ENCODE measurements around the gene TLE1.
A peak's percentile ranks its signal among the peaks of the same experiment; 100 is the strongest.
"Not testable (repeated sequence)": the region's sequence is repeated elsewhere in the genome, so short reads cannot be mapped to it uniquely, and the experiment has no call there.

The TLE1 gene

DNA sequence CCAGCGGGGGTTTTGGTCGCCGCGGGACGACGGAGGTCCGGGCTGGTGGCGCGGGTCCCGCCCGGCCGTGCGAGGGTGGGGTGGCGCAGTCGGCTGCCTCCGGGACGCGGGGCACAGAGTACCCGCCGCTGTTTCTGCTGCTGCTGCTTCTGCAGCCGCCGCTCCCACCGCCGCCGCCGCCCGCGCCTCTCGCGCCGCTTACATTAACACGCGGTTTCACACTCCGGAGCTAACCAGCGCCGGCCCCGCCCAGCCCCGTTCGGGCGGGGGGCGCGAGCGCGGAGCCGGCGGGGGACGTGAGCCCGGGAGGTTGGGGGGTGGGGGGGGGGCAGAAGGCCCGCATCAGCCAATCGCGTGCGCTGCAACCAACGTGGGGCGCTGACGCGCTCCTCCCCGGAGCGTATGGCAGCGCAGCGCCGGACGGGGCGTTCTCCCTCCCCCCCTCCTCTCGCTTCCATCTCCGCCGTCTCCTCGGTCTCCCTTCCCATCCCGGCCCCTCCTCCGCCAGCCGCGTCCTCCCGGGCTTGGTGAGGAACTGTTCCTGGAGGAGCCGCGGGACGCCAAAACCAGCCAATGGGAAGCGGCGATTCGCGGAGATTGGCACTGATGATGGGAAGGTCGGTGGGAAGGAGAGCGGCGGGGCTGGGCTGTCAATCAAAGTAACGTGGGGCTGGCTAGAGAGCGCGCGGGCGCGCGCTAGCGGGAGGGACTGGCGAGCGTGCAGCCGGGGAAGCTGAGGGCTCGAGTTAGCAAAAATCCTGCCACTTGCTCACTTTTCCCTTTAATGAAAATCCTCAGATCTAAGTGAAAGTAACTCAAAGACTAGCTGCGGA lies at the start of gene TLE1:
TSS of gene TLE1 (minus strand) at position 205 of the 833 bp plus-strand sequence. CDS start 1,307 bp downstream, outside the sequence.
- TF ChIP-seq, protein P1, sequence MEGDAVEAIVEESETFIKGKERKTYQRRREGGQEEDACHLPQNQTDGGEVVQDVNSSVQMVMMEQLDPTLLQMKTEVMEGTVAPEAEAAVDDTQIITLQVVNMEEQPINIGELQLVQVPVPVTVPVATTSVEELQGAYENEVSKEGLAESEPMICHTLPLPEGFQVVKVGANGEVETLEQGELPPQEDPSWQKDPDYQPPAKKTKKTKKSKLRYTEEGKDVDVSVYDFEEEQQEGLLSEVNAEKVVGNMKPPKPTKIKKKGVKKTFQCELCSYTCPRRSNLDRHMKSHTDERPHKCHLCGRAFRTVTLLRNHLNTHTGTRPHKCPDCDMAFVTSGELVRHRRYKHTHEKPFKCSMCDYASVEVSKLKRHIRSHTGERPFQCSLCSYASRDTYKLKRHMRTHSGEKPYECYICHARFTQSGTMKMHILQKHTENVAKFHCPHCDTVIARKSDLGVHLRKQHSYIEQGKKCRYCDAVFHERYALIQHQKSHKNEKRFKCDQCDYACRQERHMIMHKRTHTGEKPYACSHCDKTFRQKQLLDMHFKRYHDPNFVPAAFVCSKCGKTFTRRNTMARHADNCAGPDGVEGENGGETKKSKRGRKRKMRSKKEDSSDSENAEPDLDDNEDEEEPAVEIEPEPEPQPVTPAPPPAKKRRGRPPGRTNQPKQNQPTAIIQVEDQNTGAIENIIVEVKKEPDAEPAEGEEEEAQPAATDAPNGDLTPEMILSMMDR (conservative IDR thresholded peaks at IDR 0.05; ENCODE audit: low read depth, low read length), result no peak
- H3K4me3 ChIP-seq (ENCODE audit: low read length), result peak within 1 kb of the TSS; percentile 95
- DNase-seq (ENCODE audit: low read depth), result peak; percentile 98

DNA sequence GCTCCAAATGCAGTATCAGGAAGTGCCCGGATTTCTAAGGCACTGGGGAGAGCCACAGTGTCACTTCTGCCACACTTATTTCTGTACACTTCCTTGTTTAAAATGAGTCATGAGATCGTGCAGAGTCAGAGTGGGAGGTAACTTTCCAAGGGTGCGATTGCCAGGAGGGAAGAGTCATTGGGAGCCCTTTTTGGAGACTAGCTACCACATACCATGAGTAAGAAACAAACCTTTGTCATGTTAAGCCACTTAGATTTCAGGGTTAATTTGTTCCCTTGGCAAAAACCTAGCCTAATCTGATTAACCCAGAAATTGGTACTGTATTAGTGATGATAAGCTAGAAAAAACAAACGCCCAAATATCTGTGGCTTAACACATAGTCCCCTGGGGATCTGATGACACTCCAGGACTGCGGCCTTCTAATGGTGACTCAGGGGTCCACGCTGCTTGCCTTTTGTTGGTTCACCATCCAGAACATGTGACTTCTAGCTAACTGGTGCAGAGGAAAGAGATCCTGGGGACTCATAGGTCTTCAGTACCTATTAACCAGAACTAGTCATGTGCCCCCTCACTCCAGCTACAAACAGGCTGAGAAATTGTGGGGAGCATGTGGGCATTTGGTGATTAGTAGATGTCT lies 48.6 kb upstream of the TLE1 start:
- TF ChIP-seq, protein P1 (conservative IDR thresholded peaks at IDR 0.05; ENCODE audit: low read depth, low read length), result no peak
- DNase-seq (ENCODE audit: low read depth), result peak; percentile 48
- no peak overlapping the region for H3K4me3 ChIP-seq (ENCODE audit: low read length)

DNA sequence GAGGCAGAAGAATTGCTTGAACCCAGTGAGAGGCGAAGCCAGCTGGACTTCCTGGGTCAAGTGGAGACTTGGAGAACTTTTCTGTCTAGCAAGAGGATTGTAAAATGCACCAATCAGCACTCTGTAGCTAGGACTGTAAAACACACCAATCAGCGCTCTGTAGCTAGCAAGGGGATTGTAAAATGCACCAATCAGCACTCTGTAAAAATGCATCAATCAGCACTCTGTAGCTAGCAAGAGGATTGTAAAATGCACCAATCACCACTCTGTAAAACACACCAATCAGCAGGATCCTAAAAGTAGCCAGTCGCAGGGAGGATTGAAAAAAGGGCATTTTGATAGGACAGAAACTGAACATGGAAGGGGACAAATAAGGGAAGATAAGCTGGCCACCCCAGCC lies 41.2 kb upstream of the TLE1 start:
- not testable (repeated sequence) for H3K4me3 ChIP-seq (ENCODE audit: low read length); DNase-seq (ENCODE audit: low read depth)

DNA sequence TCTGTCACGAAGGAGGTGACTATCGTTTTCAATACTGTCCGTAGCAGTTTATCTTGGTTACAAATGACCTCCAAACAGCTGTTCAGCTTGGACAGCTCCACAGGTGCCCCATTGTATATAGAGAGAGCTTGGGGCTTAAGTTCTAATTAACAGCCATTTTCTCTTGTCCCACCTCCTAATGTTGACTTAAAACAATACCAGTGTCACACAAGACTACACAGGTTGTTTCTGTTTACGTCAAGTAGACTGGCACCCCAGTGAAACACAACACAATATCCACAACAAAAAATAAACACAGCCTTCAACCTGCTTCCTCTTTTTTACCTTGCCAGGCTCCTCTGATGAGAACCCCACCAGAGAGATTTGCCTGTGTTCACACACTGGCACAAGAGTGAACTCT lies 39.8 kb upstream of the TLE1 start:
- no peak overlapping the region for H3K4me3 ChIP-seq (ENCODE audit: low read length)
- TF ChIP-seq, protein P1 (conservative IDR thresholded peaks at IDR 0.05; ENCODE audit: low read depth, low read length), result no peak
- no peak for DNase-seq (ENCODE audit: low read depth)

DNA sequence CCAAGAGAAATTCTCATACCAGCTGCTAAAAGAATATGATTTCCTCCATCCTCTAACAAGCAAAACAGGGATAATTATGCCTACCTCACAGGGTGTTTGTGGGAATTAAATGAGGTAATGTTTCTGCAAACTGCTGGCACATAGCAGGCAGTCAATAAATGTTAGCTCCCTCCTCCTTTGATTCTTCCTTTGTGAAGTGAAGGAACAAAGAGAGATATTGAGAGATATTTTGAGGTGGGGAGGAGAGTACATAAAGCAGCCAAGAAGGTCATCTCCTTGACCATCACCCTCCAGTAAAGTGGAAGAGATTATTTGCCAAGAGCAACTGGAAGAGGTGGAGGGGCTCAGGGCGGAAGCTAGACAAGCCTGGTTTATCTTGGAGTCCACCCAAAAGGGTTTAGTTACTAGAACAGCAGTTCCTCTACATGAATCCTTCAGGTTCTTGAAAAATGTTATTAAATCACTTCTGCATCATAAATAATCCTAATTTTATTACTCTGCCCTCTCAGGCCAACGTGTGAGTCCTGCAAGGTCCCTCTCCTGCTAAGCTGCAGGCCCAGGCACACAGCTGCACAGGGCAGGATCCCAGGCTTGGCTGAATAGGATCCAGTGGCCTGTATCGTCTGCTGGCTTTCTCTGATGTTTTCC lies 35.0 kb upstream of the TLE1 start:
- TF ChIP-seq, protein P1 (conservative IDR thresholded peaks at IDR 0.05; ENCODE audit: low read depth, low read length), result no peak
- no peak overlapping the region for H3K4me3 ChIP-seq (ENCODE audit: low read length)
- DNase-seq (ENCODE audit: low read depth), result peak; percentile 52

DNA sequence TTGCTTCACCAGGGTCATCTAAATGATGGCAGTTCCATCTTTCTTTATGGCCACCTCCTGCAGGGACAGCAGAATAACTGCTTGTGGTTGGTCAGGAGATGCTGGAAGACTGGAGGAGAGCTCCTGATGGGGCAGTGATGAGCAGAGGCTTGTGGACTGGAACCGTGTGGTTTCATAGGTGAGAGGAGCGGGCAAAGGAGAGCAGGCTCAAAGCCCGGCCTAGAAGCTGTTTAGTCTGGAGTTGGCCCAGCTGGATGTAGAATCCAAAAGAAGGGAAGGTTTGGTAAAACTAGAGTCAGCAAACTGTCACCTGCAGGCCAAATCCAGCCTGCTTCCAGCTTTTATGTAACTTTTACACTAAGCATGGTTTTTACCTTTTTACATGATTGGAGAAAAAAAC lies 32.9 kb upstream of the TLE1 start:
- no peak for DNase-seq (ENCODE audit: low read depth)
- H3K4me3 ChIP-seq (ENCODE audit: low read length), result no peak overlapping the region
- TF ChIP-seq, protein P1 (conservative IDR thresholded peaks at IDR 0.05; ENCODE audit: low read depth, low read length), result no peak

DNA sequence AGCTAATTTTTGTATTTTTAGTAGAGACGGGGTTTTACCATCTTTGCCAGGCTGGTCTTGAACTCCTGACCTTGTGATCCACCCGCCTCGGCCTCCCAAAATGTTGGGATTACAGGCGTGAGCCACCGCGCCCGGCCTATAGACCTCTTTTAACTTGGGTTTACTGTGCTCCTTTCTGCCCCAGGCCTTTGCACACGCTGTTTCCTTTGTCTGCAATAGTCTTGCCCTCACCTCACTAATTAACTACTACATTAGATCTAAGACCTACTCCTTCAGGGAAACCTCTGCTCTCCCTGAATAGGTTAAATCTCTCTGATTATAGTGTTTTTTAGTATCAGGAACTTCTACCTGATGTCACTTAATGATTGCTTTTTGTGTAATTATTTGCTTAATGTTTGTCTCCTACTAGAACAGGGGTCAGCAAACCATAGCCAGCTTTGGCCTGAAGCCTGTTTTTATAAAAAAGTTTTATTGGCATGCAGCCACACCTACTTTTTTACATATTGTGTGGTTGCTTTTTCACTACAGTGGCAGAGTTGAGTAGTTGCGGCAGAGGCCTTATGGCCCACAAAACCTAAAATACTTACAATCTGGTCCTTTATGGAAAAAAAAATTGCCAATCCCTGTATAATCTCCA lies 31.2 kb upstream of the TLE1 start:
- no peak overlapping the region for H3K4me3 ChIP-seq (ENCODE audit: low read length)
- TF ChIP-seq, protein P1 (conservative IDR thresholded peaks at IDR 0.05; ENCODE audit: low read depth, low read length), result no peak
- DNase-seq (ENCODE audit: low read depth), result no peak
